Mucosa of rectum (tissue), 2 donors: ENCODE measurements around the gene ERAL1.

Experiments used
- H3K27ac ChIP-seq, 2 donors: one replicate each; pipeline ENCODE4 v1.7.0; 2013; ENCODE audit warnings: inconsistent platforms in 2 of 2, low read depth in 2 of 2, low read length in 2 of 2
- H3K27me3 ChIP-seq, 2 donors: one replicate each; pipeline ENCODE4 v1.7.0; 2013; ENCODE audit warnings: low read length in 2 of 2; ENCODE audit not compliant: control insufficient read depth in 2 of 2, insufficient read depth in 2 of 2
- H3K36me3 ChIP-seq, 2 donors: one replicate each; pipeline ENCODE4 v1.7.0; 2013; ENCODE audit warnings: low read length in 2 of 2; ENCODE audit not compliant: control insufficient read depth in 2 of 2, insufficient read depth in 2 of 2
- H3K4me1 ChIP-seq, 2 donors: one replicate each; pipeline ENCODE4 v1.7.0; 2013; ENCODE audit warnings: low read length in 2 of 2, mild to moderate bottlenecking in 1 of 2; ENCODE audit not compliant: control insufficient read depth in 2 of 2, insufficient read depth in 2 of 2
- H3K4me3 ChIP-seq, 2 donors: one replicate each; pipeline ENCODE4 v1.7.0; 2013; ENCODE audit warnings: low read length in 2 of 2
- H3K9ac ChIP-seq, 2 donors: one replicate each; pipeline ENCODE4 v1.7.0; 2013; ENCODE audit warnings: low read length in 2 of 2, low read depth in 1 of 2, mild to moderate bottlenecking in 1 of 2
- H3K9me3 ChIP-seq, 2 donors: one replicate each; pipeline ENCODE4 v1.7.0; 2013; ENCODE audit warnings: low read length in 2 of 2; ENCODE audit not compliant: control insufficient read depth in 2 of 2
- donor health status: healthy.
- donor health status: Normal muscosa, but diverticular disease.

Gene ERAL1

GRCh38 chr17:28854457-28855335 lies at the start of gene ERAL1:
ERAL1 (plus strand) TSS chr17:28855016; CDS start chr17:28855035, 19 bp downstream.
- Histone ChIP-seq H3K36me3 (peaks cover 20 to 21% of the 10 kb centered on the region in 2 donors), H3K9me3 (no peaks in the 10 kb centered on the region), H3K27me3 (no peaks in the 10 kb centered on the region), H3K9ac (peak within 1 kb of the TSS; percentile 66 to 93), H3K27ac (peak within 1 kb of the TSS; percentile 52 to 63), H3K4me1 (peaks cover 9 to 10% of the 10 kb centered on the region in 2 donors), H3K4me3 (peak within 1 kb of the TSS; percentile 94 to 96)

- no peaks in the 10 kb centered on the region for H3K9me3 ChIP-seq
- H3K36me3 ChIP-seq = peaks cover 3% of the 10 kb centered on the region in 2 donors
- H3K9ac ChIP-seq = no peak overlapping the region
- no peaks in the 10 kb centered on the region for H3K27me3 ChIP-seq
- H3K4me3 ChIP-seq = no peak overlapping the region
- peak overlapping the region; percentile 46 to 52 for H3K27ac ChIP-seq
- H3K4me1 ChIP-seq = peaks cover 7 to 21% of the 10 kb centered on the region in 2 donors
Observed at GRCh38 chr17:28807925-28808634, 46.7 kb upstream of the ERAL1 start.

GRCh38 chr17:28810437-28810836 lies 44.4 kb upstream of the ERAL1 start:
- H3K27ac ChIP-seq = no peak overlapping the region
- peaks cover 0 to 3% of the 10 kb centered on the region in 2 donors for H3K36me3 ChIP-seq
- peaks cover 7 to 21% of the 10 kb centered on the region in 2 donors for H3K4me1 ChIP-seq

GRCh38 chr17:28811651-28812090 lies 43.1 kb upstream of the ERAL1 start:
- Histone ChIP-seq H3K27ac (peak overlapping the region; percentile 79 to 90), H3K9ac (peak overlapping the region; percentile 57 to 74), H3K36me3 (no peaks in the 10 kb centered on the region), H3K4me3 (peak overlapping the region; percentile 86 to 89), H3K27me3 (no peaks in the 10 kb centered on the region), H3K4me1 (peaks cover 7 to 21% of the 10 kb centered on the region in 2 donors), H3K9me3 (no peaks in the 10 kb centered on the region)

More at GRCh38 chr17:28810437-28810836, 44.4 kb upstream of the ERAL1 start:
- Histone ChIP-seq H3K9me3 (no peaks in the 10 kb centered on the region), H3K27me3 (no peaks in the 10 kb centered on the region), H3K9ac (no peak overlapping the region), H3K4me3 (no peak overlapping the region)

GRCh38 chr17:28812091-28812747 lies 42.6 kb upstream of the ERAL1 start:
- Histone ChIP-seq H3K9ac (peak overlapping the region; percentile 74 to 76), H3K36me3 (no peaks in the 10 kb centered on the region), H3K27me3 (no peaks in the 10 kb centered on the region), H3K4me1 (peaks cover 7 to 21% of the 10 kb centered on the region in 2 donors), H3K27ac (peak overlapping the region; percentile 79 to 90), H3K9me3 (no peaks in the 10 kb centered on the region), H3K4me3 (peak overlapping the region; percentile 86 to 89)

GRCh38 chr17:28812748-28813377 lies 42.0 kb upstream of the ERAL1 start:
- Histone ChIP-seq H3K4me3 (peak overlapping the region; percentile 86 to 89), H3K9me3 (no peaks in the 10 kb centered on the region), H3K27me3 (no peaks in the 10 kb centered on the region), H3K9ac (peak overlapping the region; percentile 74 to 76), H3K4me1 (peaks cover 7 to 16% of the 10 kb centered on the region in 2 donors), H3K27ac (peak overlapping the region; percentile 79 to 90), H3K36me3 (no peaks in the 10 kb centered on the region)

GRCh38 chr17:28816540-28816939 lies 38.3 kb upstream of the ERAL1 start:
- Histone ChIP-seq H3K4me3 (no peak overlapping the region), H3K36me3 (no peaks in the 10 kb centered on the region), H3K27me3 (no peaks in the 10 kb centered on the region), H3K27ac (no peak overlapping the region), H3K9ac (no peak overlapping the region), H3K9me3 (no peaks in the 10 kb centered on the region), H3K4me1 (no peaks in the 10 kb centered on the region)

GRCh38 chr17:28818819-28819221 lies 36.0 kb upstream of the ERAL1 start:
- no peak overlapping the region for H3K9ac ChIP-seq
- H3K27me3 ChIP-seq = no peaks in the 10 kb centered on the region
- no peaks in the 10 kb centered on the region for H3K9me3 ChIP-seq
- no peak overlapping the region for H3K4me3 ChIP-seq
- no peaks in the 10 kb centered on the region for H3K4me1 ChIP-seq
- H3K27ac ChIP-seq = no peak overlapping the region
- no peaks in the 10 kb centered on the region for H3K36me3 ChIP-seq

- no peaks in the 10 kb centered on the region for H3K9me3 ChIP-seq
- no peak overlapping the region for H3K27ac ChIP-seq
- no peaks in the 10 kb centered on the region for H3K4me1 ChIP-seq
- no peak overlapping the region for H3K4me3 ChIP-seq
- no peaks in the 10 kb centered on the region for H3K27me3 ChIP-seq
- H3K36me3 ChIP-seq = no peaks in the 10 kb centered on the region
- no peak overlapping the region for H3K9ac ChIP-seq
Observed at GRCh38 chr17:28819582-28819981, 35.2 kb upstream of the ERAL1 start.
